ENCODE results near the gene FGD2.

The FGD2 gene

DNA sequence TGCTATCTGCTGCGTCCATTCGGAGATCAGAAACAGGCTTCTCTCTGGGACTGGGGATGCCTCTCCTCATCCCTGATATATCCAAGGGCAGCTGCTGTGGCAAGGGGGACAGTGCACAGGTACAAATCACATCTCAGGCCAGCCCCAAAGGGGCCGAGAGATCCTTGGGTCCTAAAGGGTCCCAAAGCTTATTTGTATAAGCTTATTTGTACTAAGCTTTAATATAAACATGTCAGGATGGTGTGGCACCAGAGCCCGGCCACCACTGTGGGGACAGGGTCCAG, 45.3 kb downstream of the FGD2 start:
- peaks cover 0 to 10% (median 1%) of the 10 kb centered on the region in 4 donors for H3K4me1 ChIP-seq
- H3K36me3 ChIP-seq, result no peaks in the 10 kb centered on the region
- H3K9me3 ChIP-seq, result no peaks in the 10 kb centered on the region
- H3K4me3 ChIP-seq, result no peak overlapping the region
- TF ChIP-seq, protein P1, sequence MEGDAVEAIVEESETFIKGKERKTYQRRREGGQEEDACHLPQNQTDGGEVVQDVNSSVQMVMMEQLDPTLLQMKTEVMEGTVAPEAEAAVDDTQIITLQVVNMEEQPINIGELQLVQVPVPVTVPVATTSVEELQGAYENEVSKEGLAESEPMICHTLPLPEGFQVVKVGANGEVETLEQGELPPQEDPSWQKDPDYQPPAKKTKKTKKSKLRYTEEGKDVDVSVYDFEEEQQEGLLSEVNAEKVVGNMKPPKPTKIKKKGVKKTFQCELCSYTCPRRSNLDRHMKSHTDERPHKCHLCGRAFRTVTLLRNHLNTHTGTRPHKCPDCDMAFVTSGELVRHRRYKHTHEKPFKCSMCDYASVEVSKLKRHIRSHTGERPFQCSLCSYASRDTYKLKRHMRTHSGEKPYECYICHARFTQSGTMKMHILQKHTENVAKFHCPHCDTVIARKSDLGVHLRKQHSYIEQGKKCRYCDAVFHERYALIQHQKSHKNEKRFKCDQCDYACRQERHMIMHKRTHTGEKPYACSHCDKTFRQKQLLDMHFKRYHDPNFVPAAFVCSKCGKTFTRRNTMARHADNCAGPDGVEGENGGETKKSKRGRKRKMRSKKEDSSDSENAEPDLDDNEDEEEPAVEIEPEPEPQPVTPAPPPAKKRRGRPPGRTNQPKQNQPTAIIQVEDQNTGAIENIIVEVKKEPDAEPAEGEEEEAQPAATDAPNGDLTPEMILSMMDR (IDR thresholded peaks at IDR 0.05), result no peak
- no peak for DNase-seq
- intact Hi-C loops (cut with DNase I; ENCODE audit: low total_unique reads), result loop anchor here (1.0 to 10.0 kb wide), 3 partner anchors 54 to 154 kb away; no protein-coding TSS in a partner anchor
- no peak overlapping the region for H3K27ac ChIP-seq
- peaks cover 0 to 6% of the 10 kb centered on the region in 2 donors for H3K27me3 ChIP-seq

DNA sequence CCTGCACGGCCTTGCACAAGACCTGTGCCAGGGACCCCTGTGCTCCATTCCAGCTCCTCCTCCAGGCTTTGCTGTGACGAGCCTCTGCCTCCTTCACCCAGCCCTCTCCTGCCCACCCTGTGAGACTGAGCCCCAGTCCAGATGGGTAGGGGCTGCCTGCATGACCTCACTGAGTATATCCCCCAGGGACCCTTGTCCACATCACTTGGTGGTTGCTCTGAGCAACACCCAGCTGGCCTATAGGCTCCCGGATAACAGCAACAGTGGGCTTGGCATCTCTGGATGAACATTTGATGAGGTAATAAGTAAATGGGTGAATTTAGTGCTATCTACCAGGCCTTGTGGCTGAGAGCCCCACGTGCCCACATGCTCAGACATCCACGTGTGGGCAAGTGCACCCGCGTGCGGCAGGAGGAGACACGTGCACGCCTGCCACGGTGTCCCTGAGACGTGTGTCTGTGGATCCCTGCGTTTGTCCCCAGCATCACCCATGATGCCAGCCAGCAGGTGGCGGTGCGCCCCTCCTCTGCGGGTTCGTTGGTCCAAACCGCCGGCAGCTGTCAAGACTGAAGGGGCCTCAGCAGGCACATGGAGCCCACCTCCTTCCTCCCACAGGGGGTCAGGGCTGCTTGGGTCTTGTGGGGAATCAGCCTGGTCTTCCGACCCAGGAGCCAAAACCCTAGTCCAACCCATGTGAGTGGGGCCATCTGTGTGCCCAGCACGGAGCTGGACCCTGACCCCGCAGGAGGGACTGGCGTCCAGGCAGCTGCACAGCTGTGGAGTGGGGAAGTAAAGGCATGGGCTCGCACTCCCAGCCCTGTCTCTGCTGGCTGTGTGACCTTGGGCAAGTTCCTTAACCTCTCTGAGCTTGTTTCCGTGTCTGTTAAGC, 45.9 kb downstream of the FGD2 start:
- Histone ChIP-seq H3K4me3 (no peak overlapping the region), H3K9me3 (no peaks in the 10 kb centered on the region), H3K27me3 (peaks cover 0 to 6% of the 10 kb centered on the region in 2 donors), H3K27ac (no peak overlapping the region), H3K36me3 (no peaks in the 10 kb centered on the region), H3K4me1 (peaks cover 0 to 10% (median 1%) of the 10 kb centered on the region in 4 donors)
- DNase-seq, result peak; percentile 87 to 93
- TF ChIP-seq, protein P1 (IDR thresholded peaks at IDR 0.05), result peak; percentile 90 to 91
- intact Hi-C loops (cut with DNase I; ENCODE audit: low total_unique reads), result loop anchor here (1.0 to 10.0 kb wide), 3 partner anchors 53 to 153 kb away; no protein-coding TSS in a partner anchor

DNA sequence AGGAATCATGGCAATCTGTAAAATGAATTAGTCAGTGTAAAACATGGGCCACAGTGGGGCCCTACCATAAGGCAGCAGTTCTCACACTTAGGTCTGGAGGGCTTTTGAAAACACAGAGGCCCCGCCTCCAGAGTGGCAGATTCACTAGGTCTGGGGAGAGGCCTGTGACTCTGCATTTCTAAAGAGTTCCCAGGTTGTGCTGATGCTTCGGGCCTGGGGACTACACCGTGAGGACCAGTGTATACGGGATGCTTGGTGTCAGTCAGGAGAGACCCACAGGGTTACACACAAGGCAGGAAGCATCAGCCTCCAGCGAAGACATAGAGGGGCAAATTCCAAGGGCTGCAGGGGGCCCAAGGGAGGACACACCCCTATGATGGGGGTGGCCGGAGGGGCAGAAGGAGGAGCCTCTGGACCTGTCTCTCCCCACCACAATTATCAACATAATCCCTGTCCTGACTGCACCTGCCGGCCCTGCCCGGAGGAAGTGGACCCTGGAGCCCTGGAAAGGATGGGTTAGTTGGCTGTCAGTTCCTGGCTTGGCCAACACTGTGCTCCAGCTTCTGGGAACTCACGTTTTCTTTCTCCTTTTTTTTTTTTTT, 46.7 kb downstream of the FGD2 start:
- TF ChIP-seq, protein P1 (IDR thresholded peaks at IDR 0.05), result no peak
- no peaks in the 10 kb centered on the region for H3K36me3 ChIP-seq
- peaks cover 0 to 6% of the 10 kb centered on the region in 2 donors for H3K27me3 ChIP-seq
- intact Hi-C loops (cut with DNase I; ENCODE audit: low total_unique reads), result loop anchor here (10.0 kb wide), 2 partner anchors 53 to 153 kb away; no protein-coding TSS in a partner anchor
- H3K9me3 ChIP-seq, result no peaks in the 10 kb centered on the region
- DNase-seq, result no peak
- peaks cover 0 to 10% (median 1%) of the 10 kb centered on the region in 4 donors for H3K4me1 ChIP-seq
- no peak overlapping the region for H3K27ac ChIP-seq
- H3K4me3 ChIP-seq, result no peak overlapping the region

DNA sequence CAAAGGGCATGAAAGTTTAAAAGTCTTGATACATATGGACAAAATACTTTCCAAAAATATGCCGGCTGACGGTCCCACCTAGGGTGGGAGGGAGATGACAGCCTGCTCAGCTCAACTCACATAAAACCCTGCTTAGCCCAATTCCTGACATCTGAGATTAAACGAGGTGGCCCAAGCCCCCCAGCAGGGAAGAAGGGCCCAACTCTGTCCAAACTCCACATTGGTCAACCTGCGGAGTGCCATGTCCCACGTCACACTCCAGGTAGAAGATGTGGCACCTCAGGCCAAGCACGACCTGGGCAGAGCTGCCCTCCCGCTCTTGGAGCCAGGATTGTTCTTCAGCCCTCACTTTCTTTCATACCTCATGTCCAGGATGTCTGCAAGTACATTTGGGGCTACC, 48.2 kb downstream of the FGD2 start:
- H3K9me3 ChIP-seq, result no peaks in the 10 kb centered on the region
- intact Hi-C loops (cut with DNase I; ENCODE audit: low total_unique reads), result loop anchor here (10.0 kb wide), 2 partner anchors 51 to 151 kb away; no protein-coding TSS in a partner anchor
- no peak for DNase-seq
- TF ChIP-seq, protein P1 (IDR thresholded peaks at IDR 0.05), result no peak
- H3K4me3 ChIP-seq, result no peak overlapping the region
- peaks cover 0 to 10% (median 1%) of the 10 kb centered on the region in 4 donors for H3K4me1 ChIP-seq
- peaks cover 0 to 6% of the 10 kb centered on the region in 2 donors for H3K27me3 ChIP-seq
- H3K36me3 ChIP-seq, result no peaks in the 10 kb centered on the region
- H3K27ac ChIP-seq, result no peak overlapping the region

DNA sequence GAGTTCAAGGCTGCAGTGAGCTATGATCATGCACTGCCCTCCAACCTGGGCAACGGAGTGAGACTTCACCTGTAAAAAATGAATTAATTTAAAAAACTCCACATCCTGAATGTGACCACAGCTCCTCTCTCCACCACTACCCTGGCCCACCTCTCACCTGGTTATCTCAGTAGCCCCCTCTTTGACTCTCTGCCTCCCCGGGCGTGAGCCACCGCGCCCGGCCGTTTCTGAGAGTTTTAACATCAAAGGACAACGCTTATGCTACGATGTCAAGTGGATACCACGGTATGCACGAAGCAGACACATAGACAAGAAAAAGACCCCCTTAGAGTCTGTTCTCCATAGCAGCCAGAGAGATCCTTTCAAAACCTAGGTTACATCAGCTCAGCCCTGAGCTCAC, 48.7 kb downstream of the FGD2 start:
- Histone ChIP-seq H3K36me3 (no peaks in the 10 kb centered on the region), H3K27me3 (peaks cover 0 to 6% of the 10 kb centered on the region in 2 donors), H3K27ac (no peak overlapping the region), H3K4me3 (no peak overlapping the region), H3K9me3 (no peaks in the 10 kb centered on the region), H3K4me1 (peaks cover 0 to 12% (median 2%) of the 10 kb centered on the region in 4 donors)
- DNase-seq, result no peak
- intact Hi-C loops (cut with DNase I; ENCODE audit: low total_unique reads), result loop anchor here (10.0 kb wide), 2 partner anchors 51 to 151 kb away; no protein-coding TSS in a partner anchor
- TF ChIP-seq, protein P1 (IDR thresholded peaks at IDR 0.05), result no peak
